ENCODE data around the gene MYH11.
"Not testable (repeated sequence)": the region's sequence is repeated elsewhere in the genome, so short reads cannot be mapped to it uniquely, and the experiment has no call there.

MYH11 gene

DNA sequence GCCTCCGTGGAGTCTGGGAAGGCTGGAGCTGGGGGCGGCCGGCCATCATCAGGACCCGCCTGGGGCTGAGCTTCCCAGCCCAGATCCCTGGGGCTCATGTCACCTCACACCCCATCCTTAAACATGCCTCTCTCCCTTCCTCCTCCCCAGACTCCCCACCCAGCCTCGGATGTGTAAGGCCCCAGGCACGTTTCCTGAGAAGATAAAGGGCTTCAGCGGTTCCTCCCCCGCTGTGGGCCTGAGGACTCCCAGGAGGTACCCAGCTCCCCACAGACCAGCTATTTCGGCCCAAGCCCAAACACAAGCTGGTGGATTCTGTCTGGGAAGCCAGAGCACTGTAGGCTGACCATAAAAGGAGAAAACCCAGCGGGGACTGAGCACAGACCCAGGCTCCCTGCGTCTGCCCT lies 49.2 kb downstream of the MYH11 start:
- DNase-seq: no peak

DNA sequence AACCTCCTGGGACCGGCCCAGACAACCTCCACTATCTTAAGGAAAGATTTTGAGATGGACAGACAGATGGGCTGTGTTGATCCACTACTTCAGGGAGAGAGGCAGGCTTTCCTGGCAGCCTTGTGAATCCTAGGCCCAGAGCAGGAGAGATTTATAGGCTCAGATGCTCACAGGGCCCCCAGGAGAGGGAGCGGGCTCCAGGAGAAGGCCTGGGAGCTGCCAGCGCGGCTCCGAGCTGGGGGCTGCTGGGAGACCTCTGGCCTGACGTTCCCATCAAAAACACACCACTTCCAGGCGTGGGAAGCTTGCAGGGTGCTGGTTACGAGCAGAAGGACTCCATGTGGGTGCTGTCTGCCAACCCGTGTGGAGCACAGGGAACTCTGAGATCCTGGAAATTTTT lies 53.2 kb downstream of the MYH11 start:
- DNase-seq: no peak

DNA sequence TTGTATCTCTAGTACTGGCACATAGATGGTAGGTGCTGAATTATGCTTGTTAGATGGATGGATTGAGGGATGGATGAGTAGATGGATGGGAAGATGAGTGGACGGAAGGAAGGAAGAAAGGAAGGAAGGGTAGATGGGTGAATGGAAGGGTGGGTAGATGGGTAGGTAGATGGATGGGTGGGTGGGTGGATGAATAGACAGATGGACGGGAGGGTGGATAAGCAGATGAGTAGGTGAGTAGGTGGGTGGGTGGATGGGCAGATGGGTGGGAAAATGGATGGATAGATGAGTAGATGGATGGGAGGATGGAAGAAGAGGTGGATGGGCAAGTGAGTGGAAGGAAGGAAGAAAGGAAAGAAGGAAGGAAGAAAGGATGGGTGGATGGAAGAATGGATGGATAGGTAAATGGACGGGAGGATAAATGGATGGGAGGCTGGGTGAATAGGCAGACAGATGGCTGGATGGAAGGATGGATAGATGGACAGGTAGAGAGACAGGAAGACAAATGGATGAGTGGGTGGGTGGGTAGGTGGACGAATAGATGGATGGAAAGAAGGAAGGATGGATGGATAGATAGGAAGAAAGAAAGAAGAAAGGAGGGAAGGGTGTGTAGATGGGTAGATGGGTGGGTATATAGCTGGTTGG lies 56.9 kb downstream of the MYH11 start:
- no peak for DNase-seq

DNA sequence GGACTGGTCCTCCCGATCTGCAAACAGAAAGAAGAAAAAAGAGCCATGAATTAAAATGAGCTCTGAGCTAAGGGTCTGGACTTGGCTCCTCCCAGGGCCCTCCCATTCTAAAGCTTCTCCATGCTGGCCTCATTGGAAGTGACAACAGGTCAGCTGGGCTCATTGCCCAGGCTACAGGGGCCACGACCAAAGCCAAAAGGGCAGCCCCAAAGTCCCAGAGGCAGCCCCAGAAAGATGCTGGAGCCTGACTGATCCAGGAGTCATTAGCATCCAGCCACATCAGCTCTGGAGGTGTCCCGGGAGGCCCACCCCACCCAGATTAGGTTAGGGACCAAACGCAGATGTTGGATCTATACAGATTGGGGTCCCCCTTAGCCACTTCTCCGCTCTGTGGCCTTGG lies 58.2 kb downstream of the MYH11 start:
- no peak for DNase-seq

DNA sequence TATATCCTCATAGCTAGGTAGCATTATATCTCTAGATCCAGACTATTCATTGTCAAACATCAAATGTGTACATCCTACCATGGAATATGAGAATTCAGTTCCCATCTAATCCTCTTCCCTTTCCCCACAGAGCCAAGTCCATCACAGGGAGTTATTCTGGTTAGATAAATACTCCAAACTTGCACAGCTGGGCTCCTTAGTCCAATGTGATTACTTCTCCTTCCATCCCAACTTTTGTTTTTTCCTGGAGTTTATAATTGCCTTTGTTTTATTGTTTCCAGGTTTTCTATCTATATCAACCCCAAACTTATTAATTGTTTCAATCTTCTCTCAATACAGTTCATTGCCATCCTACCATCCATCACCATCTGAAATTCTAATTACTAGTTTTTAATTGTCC lies 59.9 kb downstream of the MYH11 start:
- no peak for DNase-seq

DNA sequence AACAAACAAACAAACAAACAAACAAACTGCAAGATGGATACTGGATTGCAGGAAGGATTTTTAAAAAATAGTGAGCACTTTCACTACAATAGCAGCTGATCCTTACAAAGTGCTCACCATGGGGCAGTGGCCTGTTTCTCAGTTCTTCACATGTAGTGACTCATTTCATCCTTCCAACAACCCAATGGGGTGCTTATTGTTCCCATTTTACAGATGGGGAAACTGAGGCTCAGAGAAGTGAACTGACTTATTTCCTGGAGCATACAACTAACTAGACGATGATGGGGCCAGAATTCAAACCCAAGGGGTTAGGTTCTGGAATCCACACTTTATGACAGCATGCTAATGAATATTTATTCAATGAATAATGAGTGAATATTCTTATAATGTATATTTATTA lies 61.2 kb downstream of the MYH11 start:
- DNase-seq: no peak

DNA sequence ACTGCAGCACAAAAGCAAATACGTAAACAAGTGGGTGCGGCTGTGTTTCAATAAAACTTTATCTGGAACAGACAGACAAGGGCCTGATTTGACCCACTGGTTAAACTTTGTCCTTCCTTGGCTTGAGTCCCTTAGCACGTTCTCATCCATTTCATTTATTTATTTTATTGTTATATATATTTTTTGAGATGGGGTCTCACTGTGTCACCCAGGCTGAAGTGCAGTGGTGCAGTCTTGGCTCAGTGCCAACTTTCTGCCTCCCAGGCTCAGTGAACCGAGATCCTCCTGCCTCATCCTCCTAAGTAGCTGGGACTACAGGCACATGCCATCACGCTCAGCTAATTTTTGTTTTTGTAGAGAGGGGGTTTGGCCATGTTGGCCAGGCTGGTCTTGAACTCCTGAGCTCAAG lies 64.3 kb downstream of the MYH11 start:
- no peak for DNase-seq

DNA sequence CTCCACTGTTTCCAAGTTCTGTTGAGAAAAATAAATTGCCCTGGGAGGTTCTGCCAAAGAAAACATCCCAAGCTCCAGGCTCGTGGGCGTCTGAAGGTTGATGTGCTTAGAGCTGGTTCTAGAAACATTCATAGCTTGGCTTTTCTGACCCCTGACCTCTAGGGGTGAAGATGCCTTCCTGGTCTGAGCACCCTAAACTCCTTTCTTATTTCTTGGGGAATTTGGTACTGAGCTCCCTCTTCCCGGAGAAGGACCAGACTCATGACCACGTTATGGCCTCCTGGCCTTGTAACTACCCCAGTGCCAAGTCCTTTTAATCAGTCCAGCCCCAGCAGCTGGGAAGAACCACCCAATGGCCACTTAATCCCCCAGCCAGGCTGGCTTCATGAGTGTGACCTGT lies 66.4 kb downstream of the MYH11 start:
- DNase-seq: no peak

DNA sequence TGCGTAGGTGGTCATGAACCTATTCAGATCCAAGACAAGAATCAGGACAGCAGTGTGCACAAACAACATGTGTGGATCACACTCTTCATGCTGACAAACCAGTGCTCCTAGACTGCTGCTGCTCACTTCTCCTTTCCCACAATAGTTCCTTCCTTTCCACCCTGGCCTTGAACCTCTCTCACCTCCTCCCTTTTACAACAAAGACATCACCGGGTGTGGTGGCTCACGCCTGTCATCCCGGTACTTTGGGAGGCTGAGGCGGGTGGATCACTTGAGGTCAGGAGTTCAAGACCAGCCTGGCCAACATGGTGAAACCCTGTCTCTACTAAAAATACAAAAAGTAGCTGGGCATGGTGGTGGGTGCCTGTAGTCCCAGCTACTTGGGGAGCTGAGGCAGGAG lies 67.0 kb downstream of the MYH11 start:
- not testable (repeated sequence) for DNase-seq

DNA sequence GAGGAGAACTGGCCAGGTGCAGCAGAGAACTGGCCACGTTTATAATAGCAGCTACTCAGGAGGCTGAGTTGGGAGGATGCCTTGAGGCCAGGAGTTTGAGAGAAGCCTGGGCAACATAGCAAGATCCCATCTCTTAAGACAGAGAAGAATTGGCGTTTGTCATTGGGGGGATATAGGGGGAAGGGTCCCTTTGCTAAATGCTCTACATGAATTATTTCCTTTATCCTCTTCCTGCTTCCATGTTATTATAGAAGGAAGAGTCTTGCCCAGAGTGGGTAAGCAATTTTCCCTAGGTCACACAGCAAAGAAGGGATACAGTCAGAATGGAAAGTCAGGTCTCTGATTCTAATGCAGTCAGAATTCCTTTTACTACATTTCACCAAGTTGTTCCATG lies 68.0 kb downstream of the MYH11 start:
- no peak for DNase-seq

DNA sequence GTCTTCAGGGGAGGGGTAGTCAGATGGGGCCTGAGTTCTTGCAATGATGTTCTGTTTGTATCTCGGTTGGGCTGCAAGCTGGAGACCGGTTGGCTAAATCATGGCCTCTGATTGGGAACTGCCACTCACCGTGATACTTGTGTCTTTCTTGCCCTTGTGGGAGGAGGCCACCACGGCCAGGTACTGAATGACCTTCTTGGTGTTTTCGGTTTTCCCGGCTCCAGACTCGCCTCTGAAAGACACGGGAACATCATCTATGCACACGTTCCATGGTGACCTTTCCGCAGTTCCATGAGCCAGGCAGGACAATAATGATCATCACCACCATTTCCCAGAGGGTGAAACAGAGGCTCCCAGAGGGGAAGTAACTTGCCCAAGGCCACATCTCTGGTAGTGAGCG lies 70.3 kb downstream of the MYH11 start:
- DNase-seq: no peak

DNA sequence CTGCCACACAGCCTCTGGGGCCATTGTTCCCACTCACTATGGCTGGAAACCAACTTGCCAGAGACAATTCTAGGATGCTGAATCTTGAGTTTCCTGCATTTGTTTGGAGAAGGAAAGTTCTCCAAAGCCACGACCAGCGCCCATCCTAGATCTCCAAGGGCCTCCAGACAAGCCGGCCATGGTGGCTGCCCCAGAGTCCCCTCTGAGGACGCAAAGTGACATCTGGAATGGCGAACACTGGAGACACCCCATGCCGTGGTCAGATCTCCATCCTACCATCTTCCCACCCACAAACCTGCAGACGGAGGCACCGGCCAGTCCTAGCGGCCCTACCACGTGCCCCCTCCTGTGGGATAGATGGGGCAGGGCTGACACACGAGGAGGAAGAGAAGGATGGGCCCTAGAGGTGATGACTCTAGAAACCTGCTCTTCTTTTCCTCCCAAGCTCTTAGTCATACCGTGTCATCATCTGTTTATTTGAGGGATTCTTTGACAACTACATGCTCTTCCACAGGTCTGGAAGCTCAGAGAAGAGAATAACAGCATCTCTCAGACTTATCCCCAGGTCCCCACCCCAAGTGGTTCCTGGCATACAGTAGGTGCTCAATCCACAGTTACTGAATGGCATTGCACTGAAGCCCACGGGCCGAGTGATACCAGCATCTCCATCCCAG lies 71.3 kb downstream of the MYH11 start:
- no peak for DNase-seq

DNA sequence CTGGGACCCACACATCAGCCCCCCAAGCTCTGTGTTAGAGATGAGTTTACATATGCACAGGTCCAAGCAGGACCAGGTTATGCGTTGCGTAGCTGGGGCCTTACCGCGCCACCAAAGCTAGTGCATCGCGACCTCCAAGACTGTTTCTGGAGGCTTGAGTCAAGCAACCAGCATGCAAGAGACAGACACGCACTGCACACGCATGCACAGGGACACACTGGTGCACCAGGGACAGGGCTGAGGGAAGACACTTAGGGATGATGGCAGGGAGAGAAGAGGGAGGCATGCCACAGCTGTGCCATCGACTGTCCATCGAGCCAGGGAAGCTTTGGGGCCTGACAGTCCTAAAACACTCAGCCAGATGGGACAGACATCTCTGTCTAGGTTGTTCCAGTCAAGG lies 72.8 kb downstream of the MYH11 start:
- DNase-seq: no peak

DNA sequence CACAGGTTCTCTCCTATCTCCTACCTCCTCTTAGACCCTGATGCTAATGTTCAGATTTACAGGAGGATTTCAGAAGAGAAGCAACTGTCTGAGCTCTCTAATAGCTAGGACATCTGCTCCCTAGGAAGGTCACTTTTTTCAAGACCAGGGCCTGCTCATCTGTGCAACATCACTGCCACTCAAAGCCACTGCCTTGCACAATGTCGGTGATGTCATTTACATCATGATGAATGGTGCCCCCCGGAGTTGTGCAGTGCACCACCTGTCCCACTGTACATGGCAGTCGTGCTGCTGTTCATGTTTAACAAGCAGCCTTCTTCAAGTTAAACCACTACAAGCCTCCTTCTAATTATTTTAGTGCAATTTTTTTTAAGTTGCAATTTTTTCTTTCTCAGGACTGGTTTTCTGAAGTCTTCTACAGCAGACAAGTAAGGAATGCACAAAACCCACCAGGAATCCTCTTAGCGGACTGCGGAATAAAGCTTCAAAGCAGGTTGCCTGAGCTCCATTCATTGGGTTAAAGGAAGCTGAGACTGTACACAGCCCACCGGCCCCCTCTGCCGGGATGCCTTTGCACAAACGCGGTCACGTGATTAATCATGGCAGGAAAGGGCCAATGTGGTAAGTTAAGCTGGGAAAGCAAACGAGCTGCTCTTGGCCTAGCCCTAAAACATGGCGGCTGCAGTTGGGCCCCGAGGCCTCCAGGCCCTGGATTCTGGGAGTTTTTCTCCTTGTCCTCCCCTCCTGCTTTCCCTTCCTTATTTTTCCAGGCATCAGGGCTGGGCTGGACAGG lies 74.1 kb downstream of the MYH11 start:
- DNase-seq: no peak

DNA sequence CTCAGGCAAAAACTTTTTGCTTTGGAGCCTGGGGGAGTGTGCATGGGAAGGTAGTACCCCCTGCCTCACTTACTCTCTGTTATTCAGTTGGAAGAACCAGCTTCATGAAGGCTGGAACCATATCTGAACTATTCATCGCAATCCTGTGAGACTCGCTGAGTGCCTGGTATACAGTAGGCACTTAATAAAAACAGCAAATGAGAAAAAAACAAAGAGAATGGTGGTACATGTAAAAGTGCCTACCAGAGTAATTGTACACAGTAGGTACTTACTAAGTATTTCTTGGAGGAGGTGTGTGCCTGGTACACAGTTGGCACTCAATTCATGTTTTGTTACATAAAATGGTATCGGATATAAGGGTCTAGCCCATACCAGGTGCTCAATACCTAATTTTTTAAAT lies 75.2 kb downstream of the MYH11 start:
- no peak for DNase-seq

DNA sequence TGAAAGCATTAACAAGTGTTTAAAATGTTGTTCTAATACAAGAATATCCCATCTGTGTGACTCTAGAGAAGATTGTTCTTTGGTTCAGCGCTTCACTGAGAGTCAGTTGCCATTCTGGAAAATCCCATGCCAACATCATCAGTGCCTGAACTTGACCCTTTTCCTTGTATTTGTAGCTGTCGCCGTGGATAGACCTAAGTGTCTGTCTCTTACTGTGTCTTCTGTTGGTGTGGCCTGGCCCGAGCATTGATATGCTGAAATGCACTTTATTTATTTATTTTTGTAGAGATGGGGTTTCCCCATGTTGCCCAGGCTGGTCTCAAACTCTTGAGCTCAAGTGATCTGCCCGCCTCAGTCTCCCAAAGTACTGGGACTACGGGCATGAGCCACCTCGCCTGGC lies 76.0 kb downstream of the MYH11 start:
- no peak for DNase-seq

DNA sequence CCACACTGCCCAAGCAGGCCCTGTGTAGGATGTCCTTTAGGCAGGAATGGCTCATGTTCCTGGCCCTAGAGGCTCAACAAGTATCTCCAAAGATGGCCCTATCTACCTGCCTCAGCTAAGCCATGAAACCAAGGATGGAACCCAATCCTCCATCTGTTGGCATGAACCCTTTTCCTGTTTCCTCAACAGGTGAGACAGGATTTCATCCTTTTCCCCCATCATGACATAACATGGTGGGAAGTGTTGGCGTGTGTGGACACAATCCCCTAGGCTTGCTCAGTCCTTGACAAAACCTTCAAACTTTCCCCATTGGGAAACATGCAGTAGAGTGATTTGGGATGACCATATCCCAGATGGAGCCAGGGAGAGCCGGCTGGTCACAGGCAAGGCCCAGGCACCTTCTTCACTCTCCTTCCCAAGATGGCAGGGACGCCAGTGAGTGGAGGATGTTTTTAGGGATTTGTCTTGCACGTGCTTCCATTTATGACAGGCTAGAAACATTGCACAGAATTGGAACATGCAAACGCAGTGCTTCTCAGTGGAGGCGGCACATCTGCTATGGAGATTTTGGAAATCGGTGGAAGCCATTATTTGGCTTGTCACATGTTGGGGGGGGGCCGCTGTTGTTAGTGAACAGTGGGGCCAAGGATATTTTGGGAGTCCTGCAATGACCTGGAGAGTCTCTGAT lies 77.0 kb downstream of the MYH11 start:
- no peak for DNase-seq

DNA sequence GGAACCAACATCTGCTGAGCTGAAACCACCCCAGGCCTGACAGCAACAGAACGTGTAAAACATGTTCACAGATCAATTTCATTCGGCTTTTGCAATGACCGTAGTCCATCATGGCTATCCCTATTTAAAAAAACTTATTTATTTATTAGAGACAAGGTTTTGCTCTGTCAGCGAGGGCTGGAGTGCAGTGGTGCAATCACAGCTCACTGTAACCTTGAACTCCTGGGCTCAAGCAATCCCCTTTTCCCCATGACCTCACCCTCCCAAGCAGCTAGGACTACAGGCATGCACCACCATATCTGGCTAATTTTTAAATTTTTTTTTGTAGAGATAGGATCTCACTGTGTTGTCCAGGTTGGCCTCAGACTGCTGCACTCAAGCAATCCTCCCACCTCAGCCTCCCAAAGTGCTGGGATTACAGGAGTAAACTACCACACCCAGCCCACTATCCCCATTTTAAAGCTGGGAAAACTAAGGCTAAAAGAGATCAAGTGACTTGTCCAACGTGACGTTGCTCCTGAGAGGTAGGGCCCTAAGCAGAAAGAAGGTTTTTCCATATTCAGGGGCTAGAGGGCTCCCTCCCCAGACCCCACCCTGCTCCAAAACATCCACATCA lies 77.7 kb downstream of the MYH11 start:
- DNase-seq: no peak

DNA sequence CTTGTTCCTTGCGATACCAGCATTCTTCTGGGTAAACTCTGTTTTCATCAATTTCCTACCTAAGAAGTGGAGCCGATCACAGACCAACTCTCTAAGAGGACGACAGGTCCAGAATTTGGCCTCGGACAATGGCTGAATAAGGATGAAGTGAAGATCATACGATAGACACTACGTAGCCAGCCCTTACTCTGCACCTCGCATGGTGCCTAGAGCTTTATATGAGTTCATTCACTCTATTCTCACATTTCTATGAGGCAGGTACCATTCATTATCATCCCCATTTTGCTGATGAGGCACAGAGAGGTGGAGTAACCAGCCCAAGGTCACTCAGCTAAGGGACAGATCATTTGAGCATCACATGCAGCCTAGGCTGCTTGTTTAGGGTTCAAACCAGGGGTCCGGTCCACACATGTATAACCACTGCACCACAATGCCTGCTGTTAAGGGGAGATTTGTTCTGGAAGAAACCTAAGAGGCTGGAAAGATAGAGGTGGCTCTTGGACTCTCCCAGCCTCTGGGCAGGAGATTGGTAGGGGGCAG lies 78.6 kb downstream of the MYH11 start:
- DNase-seq: no peak

DNA sequence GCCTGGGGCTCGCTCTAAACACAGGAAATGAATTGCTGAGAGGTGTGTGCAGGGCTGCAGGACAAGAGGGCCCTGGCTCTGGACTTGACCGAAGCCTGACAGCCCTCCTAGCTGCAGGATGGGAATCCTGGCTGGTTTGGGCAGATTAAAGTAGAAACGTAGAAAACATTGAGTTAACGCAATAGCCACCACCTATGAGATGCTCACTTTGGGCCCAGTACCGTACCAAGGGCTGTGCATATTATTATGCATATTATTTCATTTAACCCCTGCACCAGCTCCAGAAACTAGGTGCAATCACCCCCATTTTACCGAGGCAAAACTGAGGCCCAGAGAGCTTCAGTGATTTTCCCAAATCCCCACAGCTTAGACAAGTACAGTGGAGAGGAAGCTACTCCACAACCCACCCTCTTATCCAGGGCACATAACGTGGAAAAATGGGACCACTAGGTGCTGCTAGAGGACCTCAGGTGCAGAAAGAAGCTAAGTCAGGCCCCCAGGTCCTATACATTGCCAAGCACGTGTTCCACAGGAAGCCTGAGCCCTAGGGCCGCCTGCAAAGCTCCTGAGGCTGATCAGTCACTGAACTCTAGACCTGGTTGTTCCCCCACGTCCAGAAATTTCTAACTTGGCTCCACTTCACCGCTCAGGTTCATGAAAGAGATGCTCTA lies 79.2 kb downstream of the MYH11 start:
- no peak for DNase-seq

DNA sequence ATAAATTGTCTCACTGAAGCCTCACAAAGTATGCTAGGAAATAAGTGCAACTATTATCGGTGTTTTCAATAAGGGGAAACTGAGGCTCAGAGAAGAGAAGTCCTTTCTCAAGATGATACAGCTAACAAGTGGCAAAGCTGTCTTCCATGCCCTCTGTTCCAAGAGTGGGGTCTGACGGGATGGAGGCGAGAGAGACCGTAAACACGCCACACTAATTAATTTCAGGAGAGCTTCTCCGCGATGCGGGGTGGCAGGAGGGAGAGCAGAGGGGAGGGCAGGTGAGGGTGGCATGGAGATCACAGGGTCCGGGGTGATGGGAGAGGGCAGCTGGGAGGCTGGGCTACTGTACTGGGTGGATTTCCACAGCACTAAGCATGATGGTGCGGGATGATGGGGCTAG lies 80.3 kb downstream of the MYH11 start:
- DNase-seq: no peak

DNA sequence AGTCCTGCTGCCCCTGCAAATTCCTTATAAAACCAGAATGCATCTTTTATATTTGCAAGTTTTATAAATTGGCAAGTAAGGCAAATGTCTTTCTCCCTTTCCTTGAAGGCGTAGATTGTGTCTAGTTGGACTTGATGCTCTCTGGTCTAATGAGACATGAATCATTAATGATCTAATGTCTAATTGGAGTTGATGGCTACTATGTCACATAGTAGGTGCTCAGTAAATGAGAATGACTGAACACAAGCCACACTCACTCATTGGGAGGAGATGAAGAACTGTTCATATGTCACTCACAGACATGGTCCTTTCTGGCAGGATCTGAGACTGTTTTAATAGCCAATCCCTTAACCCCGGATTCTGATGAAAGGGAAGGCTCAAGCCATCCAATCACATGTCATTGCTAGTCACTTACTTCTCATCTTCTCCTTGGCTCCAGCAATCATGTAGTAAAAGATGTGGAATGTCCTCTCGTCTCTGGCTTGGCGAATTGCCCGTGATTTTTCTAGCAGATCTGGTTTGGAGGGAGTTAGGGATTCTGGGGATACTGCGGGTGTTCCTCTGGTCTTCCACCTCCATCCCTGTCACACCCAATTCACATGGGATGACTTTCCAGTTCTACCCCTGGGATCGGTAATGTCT lies 81.0 kb downstream of the MYH11 start:
- no peak for DNase-seq

Measured in NCI-H1048 (cell line).